Measurements from ENCODE around the gene RUFY1. TPM values are rescaled to one million over a fixed set of nuclear protein-coding genes. Genes with fewer than 3 reads are reported as not detected.
"Not testable (repeated sequence)": the region's sequence is repeated elsewhere in the genome, so short reads cannot be mapped to it uniquely, and the experiment has no call there.

The RUFY1 gene
- total and polyA plus RNA-seq, 4 donors, result 32.2 to 51.2 (median 48.5) TPM

GRCh38 chr5:179619776-179620175, 69.4 kb downstream of the RUFY1 start:
- DNase-seq (ENCODE audit: low read depth in 4 of 6, low spot score in 6 of 6), result no peak
- peak overlapping the region; percentile 24 for H3K4me3 ChIP-seq (ENCODE audit: low read depth, low read length)
- H3K9me3 ChIP-seq (ENCODE audit: control insufficient read depth, insufficient read depth, low read length), result no peaks in the 10 kb centered on the region
- peaks cover 10% of the 10 kb centered on the region for H3K4me1 ChIP-seq (ENCODE audit: control insufficient read depth, insufficient read depth, low read length)
- H3K27ac ChIP-seq (ENCODE audit: low read depth, low read length), result no peak overlapping the region
- WGBS (ENCODE audit: insufficient coverage), result no CpG with 5 or more reads among the region's 4 CpGs
- H3K27me3 ChIP-seq (ENCODE audit: control insufficient read depth, insufficient read depth, low read length), result no peaks in the 10 kb centered on the region
- peaks cover 33% of the 10 kb centered on the region for H3K36me3 ChIP-seq (ENCODE audit: control insufficient read depth, insufficient read depth, low read length)

GRCh38 chr5:179620293-179620692, 69.9 kb downstream of the RUFY1 start:
- Histone ChIP-seq H3K4me1 (ENCODE audit: control insufficient read depth, insufficient read depth, low read length) (peaks cover 14% of the 10 kb centered on the region), H3K9me3 (ENCODE audit: control insufficient read depth, insufficient read depth, low read length) (no peaks in the 10 kb centered on the region), H3K27me3 (ENCODE audit: control insufficient read depth, insufficient read depth, low read length) (no peaks in the 10 kb centered on the region), H3K36me3 (ENCODE audit: control insufficient read depth, insufficient read depth, low read length) (peaks cover 28% of the 10 kb centered on the region), H3K4me3 (ENCODE audit: low read depth, low read length) (peak overlapping the region; percentile 99), H3K27ac (ENCODE audit: low read depth, low read length) (no peak overlapping the region)
- DNase-seq (ENCODE audit: low read depth in 4 of 6, low spot score in 6 of 6), result no peak
- 0% methylated on average over 1 of the region's 3 CpGs for WGBS (ENCODE audit: insufficient coverage)

- H3K27ac ChIP-seq (ENCODE audit: low read depth, low read length), result no peak overlapping the region
- H3K4me3 ChIP-seq (ENCODE audit: low read depth, low read length), result peak overlapping the region; percentile 99
- 0% methylated on average over 1 of the region's 5 CpGs for WGBS (ENCODE audit: insufficient coverage)
- no peaks in the 10 kb centered on the region for H3K27me3 ChIP-seq (ENCODE audit: control insufficient read depth, insufficient read depth, low read length)
- H3K4me1 ChIP-seq (ENCODE audit: control insufficient read depth, insufficient read depth, low read length), result peaks cover 14% of the 10 kb centered on the region
- H3K36me3 ChIP-seq (ENCODE audit: control insufficient read depth, insufficient read depth, low read length), result peaks cover 27% of the 10 kb centered on the region
- no peak for DNase-seq (ENCODE audit: low read depth in 4 of 6, low spot score in 6 of 6)
- no peaks in the 10 kb centered on the region for H3K9me3 ChIP-seq (ENCODE audit: control insufficient read depth, insufficient read depth, low read length)
These were observed 70.5 kb downstream of the RUFY1 start for GRCh38 chr5:179620703-179621350.

GRCh38 chr5:179621551-179622214, 71.3 kb downstream of the RUFY1 start:
- Histone ChIP-seq H3K4me1 (ENCODE audit: control insufficient read depth, insufficient read depth, low read length) (peaks cover 14% of the 10 kb centered on the region), H3K36me3 (ENCODE audit: control insufficient read depth, insufficient read depth, low read length) (peaks cover 22% of the 10 kb centered on the region)
- 8% methylated on average over 5 of the region's 11 CpGs for WGBS (ENCODE audit: insufficient coverage)

GRCh38 chr5:179623003-179623905, 72.9 kb downstream of the RUFY1 start, which contains the start of gene HNRNPH1:
Gene HNRNPH1, minus strand, starts transcription at chr5:179623671. Its CDS starts 538 bp downstream, at chr5:179623133.
- WGBS (ENCODE audit: insufficient coverage), result under 1% methylated on average over 89 of the region's 92 CpGs

More at GRCh38 chr5:179621551-179622214, 71.3 kb downstream of the RUFY1 start:
- DNase-seq (ENCODE audit: low read depth in 4 of 6, low spot score in 6 of 6), result no peak
- H3K9me3 ChIP-seq (ENCODE audit: control insufficient read depth, insufficient read depth, low read length), result no peaks in the 10 kb centered on the region
- no peaks in the 10 kb centered on the region for H3K27me3 ChIP-seq (ENCODE audit: control insufficient read depth, insufficient read depth, low read length)
- peak overlapping the region; percentile 99 for H3K4me3 ChIP-seq (ENCODE audit: low read depth, low read length)
- H3K27ac ChIP-seq (ENCODE audit: low read depth, low read length), result no peak overlapping the region

GRCh38 chr5:179623906-179624741, 73.8 kb downstream of the RUFY1 start:
- H3K4me3 ChIP-seq (ENCODE audit: low read depth, low read length), result peak overlapping the region; percentile 99
- 3% methylated on average over 64 of the region's 68 CpGs for WGBS (ENCODE audit: insufficient coverage)
- peak in 3 of 6 donors; percentile 25 to 75 (median 61) for DNase-seq (ENCODE audit: low read depth in 4 of 6, low spot score in 6 of 6)
- H3K27ac ChIP-seq (ENCODE audit: low read depth, low read length), result peak overlapping the region; percentile 99
- no peaks in the 10 kb centered on the region for H3K27me3 ChIP-seq (ENCODE audit: control insufficient read depth, insufficient read depth, low read length)
- no peaks in the 10 kb centered on the region for H3K9me3 ChIP-seq (ENCODE audit: control insufficient read depth, insufficient read depth, low read length)
- H3K36me3 ChIP-seq (ENCODE audit: control insufficient read depth, insufficient read depth, low read length), result peaks cover 11% of the 10 kb centered on the region
- H3K4me1 ChIP-seq (ENCODE audit: control insufficient read depth, insufficient read depth, low read length), result peaks cover 14% of the 10 kb centered on the region

More at GRCh38 chr5:179623003-179623905, 72.9 kb downstream of the RUFY1 start, which contains the start of gene HNRNPH1:
- peaks cover 9% of the 10 kb centered on the region for H3K36me3 ChIP-seq (ENCODE audit: control insufficient read depth, insufficient read depth, low read length)
- H3K27me3 ChIP-seq (ENCODE audit: control insufficient read depth, insufficient read depth, low read length), result no peaks in the 10 kb centered on the region
- no peaks in the 10 kb centered on the region for H3K9me3 ChIP-seq (ENCODE audit: control insufficient read depth, insufficient read depth, low read length)
- H3K4me1 ChIP-seq (ENCODE audit: control insufficient read depth, insufficient read depth, low read length), result peaks cover 14% of the 10 kb centered on the region
- peak within 1 kb of the TSS; percentile 99 for H3K4me3 ChIP-seq (ENCODE audit: low read depth, low read length)
- peak within 1 kb of the TSS; percentile 99 for H3K27ac ChIP-seq (ENCODE audit: low read depth, low read length)
- DNase-seq (ENCODE audit: low read depth in 4 of 6, low spot score in 6 of 6), result peak; percentile 97 to 100 (median 98)

GRCh38 chr5:179624841-179625271, 74.5 kb downstream of the RUFY1 start:
- 72% methylated on average over 3 of the region's 9 CpGs for WGBS (ENCODE audit: insufficient coverage)
- H3K36me3 ChIP-seq (ENCODE audit: control insufficient read depth, insufficient read depth, low read length), result peaks cover 11% of the 10 kb centered on the region
- H3K4me3 ChIP-seq (ENCODE audit: low read depth, low read length), result peak overlapping the region; percentile 99
- peak overlapping the region; percentile 99 for H3K27ac ChIP-seq (ENCODE audit: low read depth, low read length)
- H3K27me3 ChIP-seq (ENCODE audit: control insufficient read depth, insufficient read depth, low read length), result no peaks in the 10 kb centered on the region
- peak in 1 of 6 donors; percentile 38 for DNase-seq (ENCODE audit: low read depth in 4 of 6, low spot score in 6 of 6)
- H3K9me3 ChIP-seq (ENCODE audit: control insufficient read depth, insufficient read depth, low read length), result no peaks in the 10 kb centered on the region
- peaks cover 14% of the 10 kb centered on the region for H3K4me1 ChIP-seq (ENCODE audit: control insufficient read depth, insufficient read depth, low read length)

- not testable (repeated sequence) for H3K9me3 ChIP-seq (ENCODE audit: control insufficient read depth, insufficient read depth, low read length); DNase-seq (ENCODE audit: low read depth in 4 of 6, low spot score in 6 of 6); H3K27ac ChIP-seq (ENCODE audit: low read depth, low read length); H3K27me3 ChIP-seq (ENCODE audit: control insufficient read depth, insufficient read depth, low read length); H3K4me1 ChIP-seq (ENCODE audit: control insufficient read depth, insufficient read depth, low read length); H3K36me3 ChIP-seq (ENCODE audit: control insufficient read depth, insufficient read depth, low read length)
- H3K4me3 ChIP-seq (ENCODE audit: low read depth, low read length), result peak overlapping the region; percentile 26
- WGBS (ENCODE audit: insufficient coverage), result 95% methylated on average over 7 of the region's 38 CpGs
These were observed 83.4 kb downstream of the RUFY1 start for GRCh38 chr5:179633501-179634369.
